CD14-positive monocyte (primary cell): ENCODE data around the gene SLC12A7. TPM values are rescaled to one million over a fixed set of nuclear protein-coding genes. Genes with fewer than 3 reads are reported as not detected.

Source experiments
- DNase-seq, 3 donors: peaks; one replicate each; pipeline ENCODE4 v3.0.0-alpha.2; 2011 to 2022
- H2AFZ ChIP-seq: 2 replicates; pipeline ENCODE4 v1.6.0; 2012; ENCODE audit warnings: mild to moderate bottlenecking, low read depth, low read length, inconsistent platforms; ENCODE audit not compliant: insufficient read depth, poor library complexity, severe bottlenecking
- H3K27ac ChIP-seq, 2 donors: 1 replicate in 1 of 2; 2 replicates in 1 of 2; pipeline ENCODE4 v1.5.1; 2012 to 2013; ENCODE audit warnings: low read length in 2 of 2, control low read depth in 1 of 2, inconsistent platforms in 1 of 2, low read depth in 1 of 2, mild to moderate bottlenecking in 1 of 2
- H3K27me3 ChIP-seq, 2 donors: one replicate each; pipeline versions ENCODE4 v1.6.0 to v1.6.1; 2011 to 2013; ENCODE audit warnings: low read length in 2 of 2; ENCODE audit not compliant: control insufficient read depth in 2 of 2, insufficient read depth in 2 of 2
- H3K36me3 ChIP-seq, 2 donors: replicated peaks in 1 of 2; 1 replicate in 1 of 2; 2 replicates in 1 of 2; pipeline versions ENCODE4 v1.5.1 to v1.6.1; 2012 to 2013; ENCODE audit warnings: low read length in 2 of 2, control low read depth in 1 of 2, inconsistent platforms in 1 of 2, mild to moderate bottlenecking in 1 of 2; ENCODE audit not compliant: insufficient read depth in 2 of 2, control insufficient read depth in 1 of 2
- H3K4me1 ChIP-seq, 2 donors: 1 replicate in 1 of 2; 2 replicates in 1 of 2; pipeline versions ENCODE4 v1.5.1 to v1.6.1; 2012 to 2013; ENCODE audit warnings: low read length in 2 of 2, control low read depth in 1 of 2, inconsistent platforms in 1 of 2, mild to moderate bottlenecking in 1 of 2, moderate library complexity in 1 of 2; ENCODE audit not compliant: insufficient read depth in 2 of 2, control insufficient read depth in 1 of 2
- H3K4me2 ChIP-seq: replicated peaks from 2 replicates; pipeline ENCODE3; 2012; ENCODE audit warnings: low read length, moderate library complexity, mild to moderate bottlenecking; ENCODE audit not compliant: poor library complexity, severe bottlenecking; ENCODE audit errors: extremely low read depth
- H3K4me3 ChIP-seq, 3 experiments: fragments of 200-600 bp in 1 of 3; sonication (generic) in 1 of 3; replicated peaks in 1 of 3; 1 replicate in 2 of 3; 2 replicates in 1 of 3; pipeline ENCODE4 v1.5.1; 2011 to 2013; ENCODE audit warnings: low read length in 3 of 3, mild to moderate bottlenecking in 3 of 3, control low read depth in 2 of 3, low read depth in 2 of 3, inconsistent platforms in 1 of 3, moderate library complexity in 1 of 3
- H3K79me2 ChIP-seq: 2 replicates; pipeline ENCODE4 v1.6.0; 2012; ENCODE audit warnings: mild to moderate bottlenecking, control low read depth, inconsistent platforms, low read length, moderate library complexity; ENCODE audit not compliant: insufficient read depth
- H3K9ac ChIP-seq: 2 replicates; pipeline ENCODE4 v1.6.0; 2017; ENCODE audit warnings: low read length, mild to moderate bottlenecking; ENCODE audit not compliant: insufficient read depth, poor library complexity, severe bottlenecking
- H3K9me3 ChIP-seq, 2 donors: replicated peaks in 1 of 2; 1 replicate in 1 of 2; 2 replicates in 1 of 2; pipeline versions ENCODE4 v1.5.1 to v1.6.1; 2012 to 2013; ENCODE audit warnings: low read length in 2 of 2, control low read depth in 1 of 2; ENCODE audit not compliant: control insufficient read depth in 1 of 2, insufficient read depth in 1 of 2
- H4K20me1 ChIP-seq: 2 replicates; pipeline ENCODE4 v1.6.0; 2012; ENCODE audit warnings: mild to moderate bottlenecking, low read length, control low read depth, moderate library complexity; ENCODE audit not compliant: insufficient read depth
- H3K27ac Mint-ChIP-seq, 7 donors: one replicate each; pipeline ENCODE4 v1.8.0; 2020; ENCODE audit warnings: mild to moderate bottlenecking in 7 of 7, mixed read lengths in 7 of 7, moderate library complexity in 6 of 7, inconsistent platforms in 2 of 7
- H3K27me3 Mint-ChIP-seq, 3 donors: one replicate each; pipeline ENCODE4 v1.8.0; 2021 to 2022; ENCODE audit warnings: low read depth in 3 of 3, mild to moderate bottlenecking in 3 of 3, mixed read lengths in 3 of 3, moderate library complexity in 3 of 3, inconsistent platforms in 1 of 3
- H3K36me3 Mint-ChIP-seq, 2 donors: one replicate each; pipeline ENCODE4 v1.8.0; 2020; ENCODE audit warnings: mixed read lengths in 2 of 2, inconsistent platforms in 1 of 2, mild to moderate bottlenecking in 1 of 2
- H3K4me1 Mint-ChIP-seq: one replicate; pipeline ENCODE4 v1.8.0; 2020; ENCODE audit warnings: mild to moderate bottlenecking, mixed read lengths
- H3K4me3 Mint-ChIP-seq, 2 donors: one replicate each; pipeline ENCODE4 v1.8.0; 2020; ENCODE audit warnings: mild to moderate bottlenecking in 2 of 2, mixed read lengths in 2 of 2, moderate library complexity in 1 of 2
- H3K9me3 Mint-ChIP-seq, 7 donors: one replicate each; pipeline ENCODE4 v1.8.0; 2020 to 2022; ENCODE audit warnings: mixed read lengths in 7 of 7, mild to moderate bottlenecking in 6 of 7, moderate library complexity in 6 of 7, inconsistent platforms in 2 of 7
- CTCF ChIP-seq: fragments of 200-600 bp; IDR thresholded peaks from one replicate; pipeline ENCODE4 v1.8.0; 2022; ENCODE audit warnings: antibody characterized with exemption, mild to moderate bottlenecking
- WGBS: methylation state at CpG from one replicate; pipeline ENCODE4 v1.1.5; 2013; ENCODE audit warnings: missing lambda C conversion rate; ENCODE audit not compliant: insufficient coverage; 5-methylcytosine and 5-hydroxymethylcytosine counted together
- intact Hi-C, 2 donors: fragments of 100-400 bp; cut with micrococcal nuclease; formaldehyde crosslinking; loops; one replicate each; pipeline versions ENCODE4 v1.15.0 to v1.15.1; 2023
- polyA plus RNA-seq, 3 donors: library from polyadenylated mRNA; depleted of rRNA in 1 of 3; unstranded in 2 of 3; stranded (reverse) in 1 of 3; fragments of 300-500 nt in 2 of 3; fragments of >200 nt in 1 of 3; fragmentation: Illumina TruSeq in 2 of 3; gene quantifications; 1 replicate in 2 of 3; 2 replicates in 1 of 3; pipeline ENCODE4 v1.2.3, GENCODE V29; 2012 to 2021

Gene SLC12A7
- polyA plus RNA-seq, 3 donors: 8.2 to 31.2 (median 12.5) TPM

DNA sequence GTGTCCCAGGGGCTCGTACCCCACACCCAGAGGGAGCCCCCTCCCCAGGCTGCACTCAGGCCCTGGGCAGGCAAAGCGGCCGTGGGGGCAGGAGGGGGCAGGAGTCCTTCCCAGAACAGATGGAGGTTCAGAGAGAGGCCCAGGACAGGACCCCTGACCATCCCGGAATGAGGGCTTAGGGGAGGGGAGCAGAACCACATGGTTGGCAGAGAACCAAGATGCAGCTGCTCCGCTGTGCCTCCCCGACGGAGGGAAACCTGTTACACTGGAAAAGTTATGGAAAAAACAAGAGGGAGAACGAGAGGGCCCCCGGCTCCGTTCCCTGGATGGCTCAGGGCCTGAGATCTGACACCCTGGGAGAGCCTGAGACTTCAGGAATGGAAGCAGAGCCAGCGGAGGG is 22.7 kb downstream of the SLC12A7 start:
- Histone ChIP-seq H3K79me2 (no peaks in the 10 kb centered on the region), H3K4me2 (no peak overlapping the region), H3K4me1 (no peaks in the 10 kb centered on the region), H3K27ac (no peak overlapping the region), H4K20me1 (peaks cover 56% of the 10 kb centered on the region), H3K4me3 (no peak overlapping the region), H3K36me3 (peaks cover 46 to 81% of the 10 kb centered on the region in 2 donors), H2AFZ (no peak overlapping the region), H3K27me3 (no peaks in the 10 kb centered on the region), H3K9me3 (no peaks in the 10 kb centered on the region), H3K9ac (no peak overlapping the region)
- no peak for TF ChIP-seq CTCF
- Mint-ChIP-seq H3K27ac (no peak overlapping the region), H3K9me3 (no peaks in the 10 kb centered on the region), H3K36me3 (peaks cover 57 to 69% of the 10 kb centered on the region in 2 donors), H3K4me3 (no peak overlapping the region), H3K27me3 (peaks cover 0 to 3% (median 1%) of the 10 kb centered on the region in 3 donors), H3K4me1 (no peaks in the 10 kb centered on the region)
- intact Hi-C loops: no loop called here
- no peak for DNase-seq
- 97% methylated on average over 7 of the region's 11 CpGs for WGBS

GRCh38 chr5:1088726-1089125 is 23.1 kb downstream of the SLC12A7 start:
- no peak for DNase-seq
- H3K4me3 Mint-ChIP-seq: no peak overlapping the region
- no peaks in the 10 kb centered on the region for H3K79me2 ChIP-seq
- no peaks in the 10 kb centered on the region for H3K4me1 ChIP-seq
- no peaks in the 10 kb centered on the region for H3K9me3 Mint-ChIP-seq
- no peak for TF ChIP-seq CTCF
- H2AFZ ChIP-seq: no peak overlapping the region
- intact Hi-C loops: no loop called here
- no peaks in the 10 kb centered on the region for H3K9me3 ChIP-seq
- no peak overlapping the region for H3K4me2 ChIP-seq
- H3K27ac ChIP-seq: no peak overlapping the region
- H3K27me3 Mint-ChIP-seq: peaks cover 0 to 3% (median 1%) of the 10 kb centered on the region in 3 donors
- H3K9ac ChIP-seq: no peak overlapping the region
- no peaks in the 10 kb centered on the region for H3K4me1 Mint-ChIP-seq
- no peaks in the 10 kb centered on the region for H3K27me3 ChIP-seq
- H3K27ac Mint-ChIP-seq: peak overlapping the region in 1 of 7 donors; percentile 15
- H4K20me1 ChIP-seq: peaks cover 53% of the 10 kb centered on the region
- WGBS: 96% methylated on average over 24 of the region's 30 CpGs
- no peak overlapping the region for H3K4me3 ChIP-seq
- peaks cover 47 to 84% of the 10 kb centered on the region in 2 donors for H3K36me3 ChIP-seq
- H3K36me3 Mint-ChIP-seq: peaks cover 57 to 68% of the 10 kb centered on the region in 2 donors
